HK-2 (cell line): ENCODE results near the gene ALAS2.
"Not testable (repeated sequence)": the region's sequence is repeated elsewhere in the genome, so short reads cannot be mapped to it uniquely, and the experiment has no call there.

Source experiments
- DNase-seq: peaks from one replicate; pipeline ENCODE4 v3.0.0-alpha.2; 2018; ENCODE audit not compliant: unreplicated experiment

The ALAS2 gene

GRCh38 chrX:55030271-55031205 lies at the start of gene ALAS2:
Gene ALAS2 (minus strand): TSS chrX:55030977. CDS start chrX:55026000, 4,977 bp downstream.
- no peak for DNase-seq

GRCh38 chrX:55074851-55075467 lies 44.2 kb upstream of the ALAS2 start, which contains the start of gene PAGE2B:
Gene PAGE2B (plus strand): TSS chrX:55075030. CDS start chrX:55076042, 1,012 bp downstream.
- DNase-seq = no peak

GRCh38 chrX:55072286-55072685 lies 41.5 kb upstream of the ALAS2 start:
- DNase-seq = no peak

- DNase-seq = not testable (repeated sequence)
These were observed 36.4 kb upstream of the ALAS2 start for GRCh38 chrX:55067180-55067579.

- no peak for DNase-seq
These were observed 27.0 kb upstream of the ALAS2 start for GRCh38 chrX:55057675-55058249.

GRCh38 chrX:55056820-55057674 lies 26.3 kb upstream of the ALAS2 start:
- DNase-seq = no peak

- DNase-seq = not testable (repeated sequence)
These were observed 19.8 kb upstream of the ALAS2 start for GRCh38 chrX:55050599-55050998.

- no peak for DNase-seq
These were observed 10.7 kb upstream of the ALAS2 start for GRCh38 chrX:55041514-55041913.

GRCh38 chrX:55039471-55039870 lies 8.7 kb upstream of the ALAS2 start:
- DNase-seq = no peak

- DNase-seq = no peak
These were observed 2.7 kb upstream of the ALAS2 start for GRCh38 chrX:55033429-55033828.

- no peak for DNase-seq
These were observed 1.5 kb downstream of the ALAS2 start for GRCh38 chrX:55029291-55029690.

GRCh38 chrX:55028611-55029010 lies 2.2 kb downstream of the ALAS2 start:
- DNase-seq = no peak

- no peak for DNase-seq
These were observed 2.7 kb downstream of the ALAS2 start for GRCh38 chrX:55028040-55028439.

- no peak for DNase-seq
These were observed 3.9 kb downstream of the ALAS2 start for GRCh38 chrX:55026840-55027239.

GRCh38 chrX:55026143-55026542 lies 4.6 kb downstream of the ALAS2 start:
- no peak for DNase-seq

GRCh38 chrX:55014897-55015299 lies 15.9 kb downstream of the ALAS2 start:
- DNase-seq = no peak

- no peak for DNase-seq
These were observed 19.5 kb downstream of the ALAS2 start for GRCh38 chrX:55011294-55011693.

- DNase-seq = no peak
These were observed 22.0 kb downstream of the ALAS2 start for GRCh38 chrX:55008571-55009358.

- no peak for DNase-seq
These were observed 23.1 kb downstream of the ALAS2 start for GRCh38 chrX:55007656-55008055.

GRCh38 chrX:55006827-55007621 lies 23.8 kb downstream of the ALAS2 start:
- no peak for DNase-seq
